GM08714 (cell line): ENCODE data around the gene PLA2G5.
"Not testable (repeated sequence)": the region's sequence is repeated elsewhere in the genome, so short reads cannot be mapped to it uniquely, and the experiment has no call there.

Experiments
- H3K4me3 ChIP-seq: fragments of 200-500 bp; sonication (Bioruptor generic); 2 replicates; pipeline ENCODE4 v1.5.1; 2014; ENCODE audit warnings: mild to moderate bottlenecking, low read length, inconsistent platforms
- ZNF274 ChIP-seq: IDR thresholded peaks from 2 replicates; pipeline ENCODE4 v1.6.1; 2012; ENCODE audit warnings: mild to moderate bottlenecking, low read depth, low read length

Gene PLA2G5

DNA sequence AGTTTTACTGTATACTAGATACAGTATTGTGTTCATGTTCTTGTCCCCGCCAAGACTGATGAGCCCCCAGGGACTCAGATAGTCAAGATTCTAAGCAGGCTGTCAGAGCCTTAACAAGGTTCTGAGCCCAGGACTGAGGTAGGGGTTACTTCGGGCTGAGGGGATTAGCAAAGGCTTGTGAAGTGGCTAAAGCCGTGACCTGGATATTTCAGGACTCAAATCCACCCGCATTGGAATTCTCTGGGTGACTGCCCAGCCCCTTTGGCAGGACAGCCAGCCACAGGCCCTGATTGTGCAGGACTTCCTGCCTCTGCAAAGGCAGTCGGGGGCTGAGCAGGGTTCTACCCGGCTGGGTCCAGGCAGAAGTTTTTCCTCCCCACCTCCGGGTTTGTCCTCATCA, at the start of gene PLA2G5:
Gene PLA2G5 (plus strand): TSS at position 321 of the 400 bp plus-strand sequence. CDS start 14,637 bp downstream, outside the sequence.
- no peak within 1 kb of the TSS for H3K4me3 ChIP-seq
- no peak for TF ChIP-seq ZNF274

DNA sequence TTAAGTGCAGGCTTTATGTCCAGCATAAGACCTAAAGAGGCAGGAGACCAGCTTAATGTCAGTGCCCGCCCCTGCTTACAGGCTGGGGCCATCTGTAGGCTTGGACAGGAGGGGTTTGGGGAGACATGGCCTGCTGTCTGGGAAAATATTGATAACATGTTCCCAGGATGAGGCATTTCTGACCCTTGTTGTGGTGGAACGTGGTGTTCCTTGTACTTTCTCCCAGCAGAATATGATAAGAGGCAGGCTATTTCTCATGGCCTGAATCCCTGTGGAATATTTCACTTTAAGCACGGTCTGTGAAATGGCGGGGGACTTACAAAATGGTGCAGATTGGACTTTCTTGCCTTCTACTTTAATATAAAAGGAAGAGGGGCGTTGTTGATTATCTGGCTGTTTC, 41.9 kb upstream of the PLA2G5 start:
- TF ChIP-seq ZNF274: no peak
- no peak overlapping the region for H3K4me3 ChIP-seq

DNA sequence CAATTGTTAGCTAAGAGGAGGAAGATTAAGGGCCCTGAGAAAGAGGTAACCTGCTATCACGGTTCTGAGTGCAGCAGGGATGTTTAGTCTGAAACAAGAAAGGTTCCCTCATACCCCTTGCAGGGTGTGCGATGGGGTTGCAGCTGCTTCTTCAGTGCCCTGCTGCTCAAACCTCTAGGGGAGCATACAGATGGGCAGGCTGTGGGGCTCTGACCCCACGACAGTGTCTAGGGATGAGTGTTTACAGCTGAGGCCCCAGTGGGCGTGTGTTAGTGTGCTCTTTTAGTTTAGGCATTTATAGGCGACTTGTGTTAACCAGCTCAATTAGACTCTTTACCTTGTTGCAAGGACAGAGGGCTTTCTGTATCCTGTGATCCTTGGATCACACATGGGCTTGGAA, 41.3 kb upstream of the PLA2G5 start:
- TF ChIP-seq ZNF274: no peak
- no peak overlapping the region for H3K4me3 ChIP-seq

DNA sequence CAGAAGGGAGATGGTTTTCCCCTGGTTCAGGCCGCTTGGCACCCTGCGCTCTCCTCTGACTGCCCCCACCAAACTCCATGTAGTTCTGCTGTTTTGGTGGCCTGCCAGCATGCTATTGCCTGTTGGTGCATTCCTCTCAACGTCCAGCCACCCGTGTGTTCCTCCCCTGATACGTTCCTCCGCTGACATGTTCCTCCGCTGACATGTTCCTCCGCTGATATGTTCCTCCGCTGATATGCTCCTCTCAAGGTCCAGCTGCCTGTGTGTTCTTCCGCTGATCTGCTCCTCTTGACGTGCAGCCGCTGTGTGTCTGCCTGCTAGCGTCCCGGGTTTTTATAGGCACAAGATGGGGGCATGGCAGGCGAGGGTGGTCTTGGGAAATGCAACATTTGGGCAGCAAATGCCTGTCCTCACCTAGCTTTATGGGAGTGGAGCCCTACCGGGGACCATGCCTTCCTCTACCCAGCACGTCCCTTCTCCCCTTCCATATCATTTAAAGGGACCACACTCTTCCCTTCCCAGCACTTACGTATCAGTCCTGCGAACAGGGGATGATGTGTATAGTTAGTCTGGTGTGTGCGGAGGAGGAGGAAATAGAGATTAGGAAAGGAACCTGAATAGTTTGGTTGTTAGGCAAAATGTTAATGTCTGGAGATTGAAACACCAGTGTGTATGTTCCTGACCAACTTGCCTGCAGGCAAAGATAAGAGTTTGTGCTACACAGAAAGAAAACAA, 40.6 kb upstream of the PLA2G5 start:
- no peak overlapping the region for H3K4me3 ChIP-seq
- no peak for TF ChIP-seq ZNF274

GRCh38 chr1:20030436-20031151, 39.4 kb upstream of the PLA2G5 start:
- not testable (repeated sequence) for H3K4me3 ChIP-seq

DNA sequence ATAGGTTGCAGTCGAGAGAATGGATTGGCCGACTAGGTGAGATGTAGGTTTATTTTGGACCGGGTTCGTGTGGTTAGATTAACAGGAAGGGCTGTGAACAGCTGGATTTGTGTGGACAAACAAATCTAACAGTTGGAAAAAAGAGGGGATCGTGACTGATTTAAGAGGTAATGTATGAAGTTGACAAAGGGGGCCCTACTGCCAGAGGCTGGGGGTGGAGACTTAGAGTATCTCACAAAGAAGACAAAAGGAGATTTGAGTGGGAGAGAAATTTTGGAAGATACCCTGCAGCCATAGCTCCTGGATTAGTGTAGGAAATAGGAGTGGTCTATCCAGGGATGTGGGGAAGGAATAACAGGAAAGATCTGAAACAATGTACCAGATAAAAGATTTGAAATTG, 38.8 kb upstream of the PLA2G5 start:
- TF ChIP-seq ZNF274: no peak
- no peak overlapping the region for H3K4me3 ChIP-seq

DNA sequence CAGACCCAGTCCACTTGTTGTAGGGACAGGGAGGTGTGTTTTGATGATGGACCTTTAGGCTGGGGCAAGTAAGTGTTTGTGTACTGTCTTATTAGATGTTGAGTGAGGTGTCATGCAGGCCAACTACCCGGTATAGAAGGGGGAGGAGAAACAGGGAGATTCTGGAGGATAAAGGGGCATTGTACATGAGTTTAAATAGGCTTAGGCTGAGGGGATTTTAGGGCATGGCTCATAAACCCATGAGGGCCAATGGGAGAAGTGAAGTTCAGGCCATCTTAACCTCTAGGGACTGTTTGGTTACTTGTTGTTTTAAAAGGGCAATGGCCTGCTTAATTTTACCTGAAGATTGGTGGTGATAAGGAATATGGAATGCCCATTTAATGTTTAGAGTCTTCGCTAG, 38.2 kb upstream of the PLA2G5 start:
- no peak overlapping the region for H3K4me3 ChIP-seq
- TF ChIP-seq ZNF274: no peak

- TF ChIP-seq ZNF274: no peak
- H3K4me3 ChIP-seq: no peak overlapping the region
Observed at GRCh38 chr1:20032425-20032824, 37.6 kb upstream of the PLA2G5 start.

DNA sequence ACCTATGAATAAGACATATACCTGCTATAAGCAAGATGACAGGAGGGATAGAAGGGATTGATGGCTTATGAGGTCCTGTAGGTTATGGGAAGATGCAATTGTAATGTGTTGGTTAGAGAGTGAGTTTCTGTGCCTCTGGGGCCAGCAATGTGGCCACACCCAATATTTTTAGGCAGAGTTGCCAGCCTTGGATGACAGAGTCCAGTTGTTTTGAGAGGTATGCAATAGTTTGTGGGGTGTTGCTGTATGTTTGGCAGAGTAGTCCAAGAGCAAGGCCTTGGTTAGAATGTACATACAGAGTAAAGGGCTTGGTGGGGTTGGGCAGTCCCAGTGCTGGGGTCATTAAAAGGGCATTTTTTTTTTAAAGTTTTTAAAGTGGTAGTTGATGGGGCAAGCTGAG, 36.6 kb upstream of the PLA2G5 start:
- no peak for TF ChIP-seq ZNF274

GRCh38 chr1:20035114-20035513, 34.9 kb upstream of the PLA2G5 start:
- no peak for TF ChIP-seq ZNF274
- H3K4me3 ChIP-seq: no peak overlapping the region

More for the DNA sequence above, 36.6 kb upstream of the PLA2G5 start:
- no peak overlapping the region for H3K4me3 ChIP-seq

GRCh38 chr1:20037877-20038276, 32.1 kb upstream of the PLA2G5 start:
- no peak for TF ChIP-seq ZNF274
- H3K4me3 ChIP-seq: no peak overlapping the region

DNA sequence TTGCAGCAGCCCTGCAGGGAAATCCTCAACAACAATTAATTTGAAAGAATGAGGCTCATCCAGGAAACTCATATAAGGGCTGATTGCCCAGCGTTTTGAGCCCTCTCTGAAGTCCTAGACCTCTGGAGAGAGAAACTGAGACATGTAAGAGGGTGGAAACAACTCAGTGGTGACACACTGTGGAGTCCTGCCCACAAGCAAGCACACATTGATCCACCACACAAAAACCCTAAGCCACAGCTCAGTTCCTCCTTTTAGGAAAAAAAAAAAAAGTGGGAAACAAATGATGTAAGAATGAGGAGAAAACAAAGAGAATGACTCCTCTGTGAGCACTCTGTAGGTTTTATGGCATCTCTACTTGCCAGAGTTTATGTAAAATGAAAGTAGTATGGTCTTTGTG, 22.9 kb upstream of the PLA2G5 start:
- H3K4me3 ChIP-seq: no peak overlapping the region
- TF ChIP-seq ZNF274: no peak

DNA sequence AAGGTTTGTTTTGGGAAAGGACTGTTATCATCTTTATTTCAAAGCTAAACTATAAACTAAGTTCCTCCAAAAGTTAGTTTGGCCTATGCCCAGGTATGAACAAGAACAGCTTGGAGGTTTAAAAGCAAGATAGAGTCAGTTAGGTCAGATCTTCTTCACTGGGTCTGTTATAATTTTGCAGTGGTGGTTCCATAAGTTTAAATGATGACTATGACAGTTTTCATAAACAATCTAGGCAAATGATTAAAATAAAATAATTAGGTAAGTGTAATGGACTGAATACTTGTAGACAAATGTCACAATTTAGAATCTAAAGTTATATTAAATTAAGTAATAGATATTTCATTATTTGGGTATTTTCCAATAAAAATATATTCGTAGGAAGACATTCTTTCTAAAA, 21.4 kb upstream of the PLA2G5 start:
- TF ChIP-seq ZNF274: no peak

GRCh38 chr1:20049056-20049798, 20.8 kb upstream of the PLA2G5 start:
- not testable (repeated sequence) for H3K4me3 ChIP-seq

More for the DNA sequence above, 21.4 kb upstream of the PLA2G5 start:
- H3K4me3 ChIP-seq: no peak overlapping the region
